Head of caudate nucleus (tissue), 42 donors: ENCODE measurements around the gene SPATA31E1.
A peak's percentile ranks its signal among the peaks of the same experiment; 100 is the strongest.
"Not testable (repeated sequence)": the region's sequence is repeated elsewhere in the genome, so short reads cannot be mapped to it uniquely, and the experiment has no call there.

Source experiments
- DNase-seq, 42 donors: peaks; one replicate each; pipeline versions ENCODE4 v3.0.0 to v3.0.0-alpha.2; 2020 to 2021; ENCODE audit warnings: mixed read lengths in 7 of 42
- intact Hi-C: fragments of 100-400 bp; cut with DNase I; formaldehyde crosslinking; loops from one replicate; pipeline ENCODE4 v1.15.0; 2022

The SPATA31E1 gene

DNA sequence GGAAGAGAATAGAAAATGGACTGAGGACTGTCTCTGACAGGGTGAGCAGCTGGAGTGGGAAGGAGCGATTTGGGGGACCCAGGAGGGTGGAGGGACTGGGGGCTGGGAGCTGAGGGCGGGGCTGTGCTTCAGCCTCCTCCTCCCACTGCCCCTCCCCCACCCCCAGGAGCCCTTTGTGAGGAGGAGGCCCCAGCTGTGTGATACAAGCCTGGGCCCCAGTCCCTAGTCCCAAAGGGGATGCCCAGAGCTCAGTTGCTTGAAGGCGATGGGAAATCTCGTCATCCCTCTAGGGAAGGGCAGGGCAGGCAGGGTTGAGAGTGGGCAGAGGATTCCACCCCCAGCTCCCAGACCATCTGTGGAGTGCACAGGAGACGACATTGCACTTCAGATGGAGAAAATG lies at the start of gene SPATA31E1:
SPATA31E1 (plus strand) TSS at position 251 of the 400 bp plus-strand sequence; CDS start at position 266, 15 bp downstream.
- intact Hi-C loops, result no loop called here
- no peak for DNase-seq

DNA sequence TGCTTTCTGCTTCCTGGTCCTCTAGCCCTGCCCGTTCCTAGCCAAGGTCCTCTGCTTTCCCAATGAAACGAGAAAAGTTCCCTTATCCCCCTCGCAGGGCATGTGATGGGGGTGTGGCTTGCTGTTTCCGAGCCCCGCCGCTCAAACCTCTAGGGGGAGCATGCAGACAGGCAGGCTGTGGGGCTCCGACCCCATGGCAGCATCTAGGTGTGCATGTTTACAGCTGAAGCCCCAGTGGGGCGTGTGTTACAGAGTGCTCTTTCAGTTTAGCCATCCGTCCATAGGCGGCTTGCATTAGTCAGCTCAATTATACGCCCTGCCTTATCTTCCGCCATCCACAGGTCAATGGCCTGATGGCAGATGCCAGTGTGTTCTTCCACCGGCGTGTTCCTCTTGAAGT lies 48.3 kb upstream of the SPATA31E1 start:
- DNase-seq, result no peak
- intact Hi-C loops, result no loop called here

DNA sequence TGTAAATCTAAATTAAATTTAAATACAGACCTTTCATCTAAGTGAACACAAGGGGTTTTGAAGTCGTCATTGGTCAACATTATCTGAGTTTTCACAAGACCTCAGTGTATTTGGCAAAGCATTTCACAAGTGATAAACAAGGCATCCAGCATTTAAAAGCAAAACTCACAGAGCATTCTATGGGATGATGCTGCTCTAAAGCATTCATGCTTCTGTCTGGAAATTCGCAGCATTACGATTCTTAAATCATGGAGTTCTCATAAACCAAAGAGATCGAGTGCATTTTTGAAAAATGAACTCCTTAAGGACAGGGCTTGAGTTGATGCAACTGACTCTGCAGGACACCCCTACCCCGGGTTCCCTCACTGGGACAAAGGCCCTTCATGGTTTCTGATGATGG lies 46.1 kb upstream of the SPATA31E1 start:
- intact Hi-C loops, result no loop called here
- peak in 1 of 42 donors; percentile 26 for DNase-seq

DNA sequence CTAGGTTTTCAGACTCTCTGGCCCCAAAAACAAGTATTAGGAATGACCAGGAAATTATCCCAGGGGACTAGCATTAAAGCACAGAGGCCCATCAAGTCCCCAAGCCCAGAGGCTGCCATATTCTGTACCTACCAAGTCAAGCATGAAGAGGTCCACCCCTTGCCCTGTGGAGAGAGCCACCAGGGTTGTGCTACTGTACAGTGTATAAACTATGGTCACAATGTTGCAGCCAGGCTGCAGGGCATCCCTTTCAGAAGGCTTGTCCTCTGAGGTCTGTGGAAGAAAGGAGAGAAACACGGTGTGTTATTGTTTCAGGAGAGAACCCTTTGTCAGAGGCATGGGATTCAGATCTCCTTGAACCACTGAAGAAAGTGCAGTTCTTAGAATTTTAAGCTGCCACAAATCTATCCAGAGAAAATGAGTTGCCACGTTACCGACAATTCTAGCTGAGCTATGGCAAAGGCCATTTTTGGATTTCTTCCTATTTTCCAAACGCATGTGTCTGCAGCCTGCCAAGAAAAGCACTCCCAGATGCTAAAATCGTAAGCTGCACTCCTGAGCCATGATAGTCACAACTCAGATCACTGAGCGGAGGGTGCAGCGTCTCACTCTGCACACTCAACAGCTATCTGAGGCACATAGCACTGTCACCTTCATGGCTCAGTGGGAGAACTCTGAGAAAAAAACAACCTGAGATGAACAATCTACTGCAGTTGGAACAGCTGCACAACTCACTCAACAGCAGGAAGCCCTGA lies 45.5 kb upstream of the SPATA31E1 start:
- DNase-seq, result peak in 26 of 42 donors; percentile 6 to 65 (median 30)
- intact Hi-C loops, result no loop called here

DNA sequence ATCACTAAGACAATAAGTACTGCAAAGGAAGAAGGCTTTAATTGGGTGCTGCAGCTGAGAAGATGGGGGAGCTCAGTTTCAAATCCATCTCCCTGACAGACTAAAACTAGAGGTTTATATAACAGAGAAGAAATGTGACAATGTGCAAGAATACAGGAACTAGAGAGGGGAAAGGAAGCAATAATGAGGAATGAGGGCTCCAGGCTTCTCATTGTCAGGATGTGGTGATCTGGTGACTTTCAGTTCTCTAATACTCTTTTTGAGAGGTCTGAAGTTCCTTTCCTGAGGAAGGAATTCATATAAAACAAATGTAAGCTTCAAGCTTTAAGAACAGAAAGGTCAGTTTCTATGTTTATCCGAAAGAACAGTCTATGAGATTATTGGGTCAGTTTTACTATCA lies 42.5 kb upstream of the SPATA31E1 start:
- DNase-seq, result peak in 1 of 42 donors; percentile 21
- intact Hi-C loops, result no loop called here

DNA sequence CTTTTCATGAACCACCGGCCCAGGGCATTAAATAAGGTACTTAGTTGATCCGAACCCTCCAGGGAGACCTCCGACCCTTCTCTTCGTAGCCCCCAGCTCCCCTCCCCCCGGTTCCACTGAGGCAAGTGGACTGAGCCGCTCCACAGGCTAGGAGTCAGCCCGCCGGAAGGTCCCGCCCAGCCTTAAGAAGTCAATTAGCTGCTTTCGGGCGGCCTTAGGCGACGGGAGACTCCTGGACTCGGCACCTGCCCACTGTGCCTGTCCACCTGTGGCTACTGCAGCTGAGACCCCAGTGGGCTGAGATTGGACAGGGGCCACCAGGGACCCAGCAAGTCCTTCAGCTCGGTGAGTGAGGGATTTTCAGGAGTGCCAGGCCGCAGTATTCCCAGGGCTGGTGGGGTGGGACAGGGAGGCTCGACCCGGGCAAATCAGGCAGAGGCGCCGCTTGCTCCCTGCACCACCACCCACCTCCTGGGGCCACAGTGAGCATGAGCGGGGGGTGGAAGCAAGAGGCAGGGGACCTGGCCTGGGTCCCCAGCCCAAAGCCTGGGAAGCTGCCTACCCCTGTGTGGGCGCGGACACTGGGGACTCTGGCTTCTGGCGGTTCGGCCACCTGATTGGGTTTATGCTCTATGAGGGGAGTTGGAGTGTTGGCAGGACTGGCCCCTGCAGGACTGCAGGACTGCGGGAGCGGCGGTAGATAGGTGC lies 39.6 kb upstream of the SPATA31E1 start:
- DNase-seq, result no peak
- intact Hi-C loops, result no loop called here

DNA sequence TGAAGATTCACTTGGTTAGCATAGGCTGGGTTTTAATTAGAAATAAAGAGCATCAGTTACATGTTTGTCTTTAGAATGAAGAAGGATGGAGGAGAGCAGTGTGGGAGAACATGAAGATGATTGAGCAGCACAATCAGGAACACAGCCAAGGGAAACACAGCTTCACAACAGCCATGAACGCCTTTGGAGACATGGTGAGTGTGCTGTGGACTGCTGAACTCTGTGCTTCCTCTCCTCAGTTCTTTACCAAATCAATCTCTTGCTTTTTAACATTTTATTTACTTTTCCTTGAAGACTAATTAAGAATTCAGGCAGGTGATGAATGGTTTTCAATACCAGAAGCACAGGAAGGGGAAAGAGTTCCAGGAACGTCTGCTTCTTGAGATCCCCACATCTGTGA lies 38.2 kb upstream of the SPATA31E1 start:
- DNase-seq, result no peak
- intact Hi-C loops, result no loop called here

DNA sequence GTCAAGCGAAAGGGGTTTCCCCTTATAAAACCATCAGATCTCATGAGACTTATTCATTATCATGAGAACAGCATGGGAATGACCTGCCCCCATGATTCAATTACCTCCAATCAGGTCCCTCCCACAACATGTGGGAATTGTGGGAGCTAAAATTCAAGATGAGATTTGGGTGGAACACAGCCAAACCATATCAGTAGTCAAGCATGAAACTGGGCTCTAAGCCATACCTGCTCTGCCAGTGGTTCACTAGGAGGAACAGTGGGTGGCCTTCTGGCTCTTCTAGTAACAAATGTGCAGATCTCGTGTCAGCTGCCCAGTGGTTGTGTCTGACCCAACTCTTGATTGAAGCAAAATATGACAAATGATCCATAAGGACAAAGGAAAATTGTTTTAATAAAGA lies 34.9 kb upstream of the SPATA31E1 start:
- DNase-seq, result peak in 1 of 42 donors; percentile 31
- intact Hi-C loops, result not testable (repeated sequence)

DNA sequence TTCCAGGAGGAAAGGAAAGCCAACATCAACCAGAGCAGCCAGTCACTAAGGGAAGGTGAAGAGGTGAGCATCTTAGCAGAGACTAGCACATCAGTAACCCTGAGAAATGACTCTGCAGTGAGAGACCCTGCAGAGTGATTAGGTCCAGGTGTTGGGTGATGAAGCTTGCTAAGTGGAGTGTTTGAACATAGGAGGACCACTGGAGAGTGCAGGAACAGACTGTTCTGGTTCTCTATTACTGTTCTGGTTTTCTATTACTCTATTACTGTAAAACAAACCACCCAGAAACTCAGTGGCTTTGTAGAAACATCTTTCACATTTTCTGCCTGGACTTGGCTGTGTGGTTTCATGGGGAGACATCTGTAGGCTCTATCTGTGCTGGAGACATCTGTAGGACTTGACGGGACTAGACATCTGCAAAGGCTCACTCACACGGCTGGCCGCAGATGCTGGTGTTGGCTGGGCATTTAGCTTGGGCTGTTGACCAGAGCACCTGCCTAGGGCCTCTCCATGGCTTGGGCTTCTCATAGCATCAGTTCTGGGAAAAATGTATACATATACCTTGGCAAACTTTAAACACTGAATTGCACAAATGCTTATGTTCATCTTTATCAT lies 33.4 kb upstream of the SPATA31E1 start:
- DNase-seq, result peak in 1 of 42 donors; percentile 34
- intact Hi-C loops, result no loop called here

DNA sequence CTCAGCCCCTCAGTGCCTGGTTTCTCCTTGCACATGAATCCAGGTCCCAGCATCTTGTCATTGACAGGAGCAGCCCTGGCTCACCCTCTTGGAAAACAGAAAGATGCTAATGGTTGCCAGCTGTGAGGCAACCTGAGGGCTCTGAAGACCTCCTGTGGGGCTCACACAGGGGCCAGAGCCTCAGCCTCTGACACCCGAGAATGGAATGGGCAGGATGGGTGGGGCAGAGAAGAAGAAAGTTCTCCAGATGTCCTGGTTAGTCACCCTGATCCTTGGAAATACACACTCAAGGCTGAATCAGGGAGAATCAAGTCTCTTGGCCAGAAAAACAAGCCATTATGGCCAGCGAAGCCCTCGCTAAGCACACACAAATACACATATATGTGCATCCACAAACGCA lies 32.3 kb upstream of the SPATA31E1 start:
- intact Hi-C loops, result no loop called here
- DNase-seq, result no peak

DNA sequence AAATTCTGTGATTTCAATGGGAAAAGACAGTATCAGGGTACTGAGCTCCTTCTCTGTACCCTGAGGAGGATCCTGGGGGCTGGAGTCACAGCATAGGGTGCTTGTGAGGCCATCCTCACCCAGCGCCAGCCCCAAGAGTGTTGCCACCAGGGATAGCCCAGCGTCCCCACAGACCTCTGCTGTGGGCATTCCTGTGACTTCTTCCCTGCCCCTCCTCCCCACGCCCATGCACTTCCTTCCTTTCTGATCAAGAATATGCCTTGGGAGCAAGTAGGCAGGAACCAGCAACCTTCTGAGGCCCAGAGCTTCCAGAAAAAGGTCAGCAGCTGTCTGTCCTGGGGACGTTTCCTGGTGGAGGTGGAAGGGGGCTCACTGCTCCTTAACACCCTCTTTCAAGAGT lies 31.5 kb upstream of the SPATA31E1 start:
- intact Hi-C loops, DNase-seq: not testable (repeated sequence)

DNA sequence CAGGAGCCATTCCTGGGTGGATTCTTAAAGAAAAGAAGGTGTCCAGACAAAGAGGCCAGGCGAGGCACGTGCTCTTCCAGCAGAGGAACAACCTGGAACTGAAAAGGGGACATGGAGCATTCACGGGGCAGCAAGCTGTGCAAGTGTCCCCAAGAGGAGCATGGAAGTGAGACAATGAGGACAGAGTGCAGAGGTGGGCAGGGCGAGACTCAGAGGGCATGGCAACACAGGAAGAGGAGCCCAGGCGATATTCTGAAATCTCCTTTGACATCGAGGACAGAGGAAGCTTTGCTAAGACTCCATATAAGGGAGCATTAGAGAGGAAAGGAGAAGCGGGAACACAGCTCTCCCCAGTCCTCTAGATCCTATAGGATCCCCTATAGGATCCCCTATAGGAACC lies 29.4 kb upstream of the SPATA31E1 start:
- DNase-seq, result no peak

DNA sequence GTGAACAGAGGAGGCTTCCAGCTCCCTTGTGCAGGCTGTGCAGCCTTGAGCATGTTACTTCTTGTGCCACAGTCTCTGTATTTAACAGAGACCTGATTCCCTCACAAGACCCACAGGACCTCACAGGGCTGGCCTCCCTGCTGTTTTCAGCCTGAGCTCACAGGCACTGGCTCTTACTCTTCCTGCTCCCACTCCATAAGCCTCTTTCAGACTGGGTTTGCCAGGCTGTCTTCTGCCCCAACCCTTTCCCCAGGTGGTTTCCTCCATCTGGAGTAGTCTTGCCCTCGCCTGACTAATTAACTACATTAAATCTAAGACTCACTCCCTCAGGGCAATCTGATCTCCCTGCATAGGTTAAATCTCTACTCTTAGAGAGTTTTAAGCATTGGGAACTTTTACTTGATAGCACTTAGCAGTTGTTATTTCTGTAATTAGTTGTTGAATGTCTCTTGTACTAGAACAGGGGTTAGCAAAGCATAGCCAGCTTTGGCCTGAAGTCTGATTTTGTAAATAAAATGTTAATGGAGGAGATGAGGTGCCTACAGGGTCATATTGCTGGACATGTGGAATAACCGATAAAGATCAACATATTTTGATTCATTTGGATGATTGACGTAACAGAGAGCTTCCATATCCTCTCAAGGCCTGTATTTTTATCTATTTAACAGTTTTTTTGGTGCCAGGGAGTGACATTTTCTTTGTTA lies 28.6 kb upstream of the SPATA31E1 start:
- intact Hi-C loops, result no loop called here

More for the DNA sequence above, 29.4 kb upstream of the SPATA31E1 start:
- intact Hi-C loops, result no loop called here

DNA sequence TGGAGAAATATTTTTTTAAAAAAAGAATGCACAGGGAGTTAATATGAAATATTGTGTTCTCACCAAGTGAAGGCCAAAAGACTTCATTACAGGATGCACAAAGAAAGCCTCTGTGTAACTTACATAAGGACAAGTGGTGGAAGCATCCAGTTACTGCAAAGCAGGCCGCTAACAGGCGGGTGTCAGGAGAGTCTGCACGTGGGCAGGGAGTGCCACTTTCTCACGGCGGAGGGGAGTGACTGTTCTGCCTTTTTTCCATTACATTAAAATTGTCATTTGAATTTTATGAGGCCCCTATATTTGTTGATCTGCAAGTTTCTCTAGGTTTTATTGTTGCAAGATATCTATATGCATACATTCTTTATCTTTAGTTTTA lies 28.1 kb upstream of the SPATA31E1 start:
- no peak for DNase-seq
- intact Hi-C loops, result no loop called here

More for the DNA sequence above, 28.6 kb upstream of the SPATA31E1 start:
- DNase-seq, result peak in 1 of 42 donors; percentile 30

DNA sequence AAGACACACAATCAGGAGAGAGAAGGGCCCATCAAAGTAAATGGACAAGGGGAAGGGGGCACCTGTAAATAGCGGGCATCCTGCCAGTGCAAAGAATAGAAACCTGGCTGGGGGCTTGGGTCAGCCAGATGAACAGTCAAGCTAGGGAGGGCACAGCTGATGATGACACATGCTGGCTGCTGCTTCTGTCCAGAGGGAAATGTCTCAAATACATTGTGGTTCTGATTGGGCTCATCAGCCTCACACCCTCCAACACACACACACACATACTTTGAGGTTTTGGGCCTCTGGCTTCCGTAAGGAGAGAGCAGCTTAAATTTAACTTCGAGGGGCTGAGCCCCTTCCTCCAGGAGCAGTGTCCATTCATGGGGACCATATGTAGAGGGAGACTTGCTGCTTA lies 27.6 kb upstream of the SPATA31E1 start:
- intact Hi-C loops, result no loop called here
- DNase-seq, result no peak

DNA sequence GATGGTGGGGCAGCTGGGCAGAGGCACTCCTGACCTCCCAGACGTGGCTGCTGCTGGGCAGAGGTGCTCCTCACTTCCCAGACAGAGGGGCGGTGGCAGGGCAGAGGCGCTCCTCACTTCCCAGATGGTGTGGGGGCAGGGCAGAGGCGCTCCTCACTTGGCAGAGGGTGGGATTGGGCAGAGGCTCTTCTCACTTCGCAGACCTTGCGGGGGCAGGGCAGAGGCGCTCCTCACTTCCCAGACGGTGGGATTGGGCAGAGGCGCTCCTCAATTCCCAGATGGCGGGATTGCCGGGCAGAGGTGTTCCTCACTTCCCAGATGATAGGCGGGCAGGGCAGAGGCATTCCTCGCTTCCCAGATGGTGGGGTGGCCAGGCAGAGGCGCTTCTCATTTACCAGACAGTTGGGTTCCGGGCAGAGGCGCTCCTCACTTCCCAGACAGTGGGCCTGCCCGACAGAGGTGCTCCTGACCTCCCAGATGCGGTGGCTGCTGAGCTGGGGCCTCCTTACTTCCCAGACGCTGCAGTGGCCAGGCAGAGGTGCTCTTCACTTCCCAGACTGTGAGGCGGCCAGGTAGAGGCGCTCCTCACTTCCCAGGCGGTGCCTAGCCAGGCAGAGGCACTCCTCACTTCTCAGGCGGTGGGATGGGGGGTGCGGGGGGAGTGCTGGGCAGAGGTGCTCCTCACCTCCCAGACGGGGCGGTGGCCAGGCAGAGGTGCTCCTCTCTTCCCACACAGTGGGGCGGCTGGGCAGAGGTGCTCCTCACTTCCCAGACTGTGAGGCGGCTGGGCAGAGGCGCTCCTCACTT lies 25.3 kb upstream of the SPATA31E1 start:
- intact Hi-C loops, result no loop called here

DNA sequence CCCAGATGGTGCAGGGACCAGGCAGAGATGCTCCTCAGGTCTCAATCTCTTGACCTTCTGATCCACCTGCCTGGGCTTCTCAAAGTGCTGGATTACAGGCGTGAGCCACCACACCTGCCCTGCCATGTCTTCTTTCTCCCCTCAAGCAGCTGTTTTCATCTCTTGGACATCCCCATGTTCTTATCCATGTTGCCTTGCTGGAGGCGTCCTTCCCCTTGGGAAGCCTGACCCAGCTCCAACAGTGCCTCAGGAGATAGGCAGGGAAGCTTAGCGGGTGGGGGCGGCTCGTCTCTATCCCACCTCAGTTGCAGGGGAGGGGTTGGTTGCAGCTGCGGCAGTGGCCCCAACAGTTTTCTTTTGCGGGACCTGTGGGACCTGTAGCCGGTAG lies 24.7 kb upstream of the SPATA31E1 start:
- DNase-seq, result no peak
- intact Hi-C loops, result no loop called here

More for the DNA sequence above, 25.3 kb upstream of the SPATA31E1 start:
- DNase-seq, result no peak

DNA sequence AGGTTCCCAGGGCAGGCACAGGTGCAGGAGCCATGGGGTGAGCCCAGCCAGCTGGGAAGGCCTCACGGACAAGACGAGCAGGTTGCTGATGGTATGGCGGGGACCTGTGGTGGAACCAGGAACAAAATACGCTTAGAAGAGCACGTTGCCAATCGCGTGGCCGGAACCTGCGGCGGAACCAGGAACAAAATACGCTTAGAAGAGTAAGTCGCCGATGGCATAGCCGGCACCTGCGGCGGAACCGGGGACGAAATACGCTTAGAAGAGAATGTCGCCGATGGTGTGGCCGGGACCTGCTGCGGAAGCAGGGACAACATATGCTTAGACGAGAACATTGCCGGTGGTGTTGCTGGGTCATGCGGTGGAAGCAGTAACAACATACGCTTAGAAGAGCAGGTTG lies 23.5 kb upstream of the SPATA31E1 start:
- DNase-seq, result peak in 1 of 42 donors; percentile 22
- intact Hi-C loops, result no loop called here

DNA sequence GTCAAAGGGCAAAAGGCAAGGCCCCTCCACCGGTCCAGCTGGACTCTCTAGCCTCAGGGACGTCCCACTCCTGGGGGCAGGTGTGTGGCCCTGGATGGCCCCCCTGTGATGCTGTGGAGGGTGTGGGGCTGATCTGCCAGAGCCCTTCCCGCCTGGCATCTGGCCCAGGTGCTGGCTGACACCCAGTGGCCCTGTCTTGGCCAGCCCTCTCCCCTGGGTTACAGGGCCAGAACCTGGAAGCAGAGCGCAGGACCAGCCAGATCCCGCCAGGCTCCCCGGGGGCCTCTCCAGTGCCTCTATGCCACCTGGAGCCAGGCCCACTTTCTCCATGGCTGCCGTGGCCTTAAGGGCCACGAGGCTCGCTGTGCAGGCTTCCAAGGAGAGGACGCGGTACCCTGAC lies 22.9 kb upstream of the SPATA31E1 start:
- intact Hi-C loops, result no loop called here
- peak in 1 of 42 donors; percentile 1 for DNase-seq
